ENCODE data around the gene STX1B.
"Not testable (repeated sequence)": the region's sequence is repeated elsewhere in the genome, so short reads cannot be mapped to it uniquely, and the experiment has no call there.

Gene STX1B

GRCh38 chr16:30949650-30950515 is 60.6 kb downstream of the STX1B start:
- DNase-seq: peak; percentile 25 to 27

DNA sequence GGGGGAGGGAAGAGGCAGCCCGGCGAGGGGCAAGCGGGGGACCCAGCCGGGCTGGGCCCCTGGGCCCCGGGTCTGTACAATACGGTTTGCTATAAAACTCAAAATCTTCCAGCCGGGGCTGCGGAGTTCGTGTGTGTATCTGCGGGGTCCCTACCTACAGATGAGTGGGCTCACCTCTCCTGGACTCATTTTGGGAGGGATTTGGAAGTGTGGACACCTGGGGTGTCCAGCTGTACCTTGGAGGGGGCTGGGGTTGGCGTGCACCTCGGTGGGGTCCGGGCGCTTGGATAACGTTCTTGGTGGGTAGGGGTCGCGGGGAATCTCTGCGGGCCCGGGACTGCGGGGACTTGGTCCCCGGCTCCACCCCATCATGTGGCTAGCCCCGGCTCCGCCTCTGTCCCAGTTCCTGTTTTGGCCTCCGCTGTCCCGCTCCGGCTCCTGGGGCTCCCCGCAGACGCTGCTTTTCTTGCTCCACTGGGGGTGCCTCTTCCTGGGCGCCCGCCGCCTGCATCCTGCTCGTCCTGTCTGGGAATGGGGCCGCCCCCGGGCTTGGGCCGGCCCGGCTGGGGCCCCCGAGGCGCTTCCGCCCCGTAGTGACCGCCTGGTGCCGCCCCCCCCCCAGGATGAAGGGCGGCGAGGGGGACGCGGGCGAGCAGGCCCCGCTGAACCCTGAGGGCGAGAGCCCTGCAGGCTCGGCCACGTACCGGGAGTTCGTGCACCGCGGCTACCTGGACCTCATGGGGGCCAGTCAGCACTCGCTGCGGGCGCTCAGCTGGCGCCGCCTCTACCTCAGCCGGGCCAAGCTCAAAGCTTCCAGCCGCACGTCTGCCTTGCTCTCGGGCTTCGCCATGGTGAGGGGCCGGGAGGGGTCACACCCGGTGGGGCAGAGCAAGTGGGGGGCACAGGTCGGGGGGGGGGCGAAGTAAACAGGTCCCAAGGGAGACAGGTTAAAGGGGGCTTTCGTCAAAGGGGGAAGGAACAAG is 61.5 kb downstream of the STX1B start, which contains the start of gene ORAI3:
ORAI3 (plus strand) TSS at position 402 of the 983 bp plus-strand sequence; CDS start at position 624, 222 bp downstream.
- DNase-seq: peak; percentile 46 to 58

DNA sequence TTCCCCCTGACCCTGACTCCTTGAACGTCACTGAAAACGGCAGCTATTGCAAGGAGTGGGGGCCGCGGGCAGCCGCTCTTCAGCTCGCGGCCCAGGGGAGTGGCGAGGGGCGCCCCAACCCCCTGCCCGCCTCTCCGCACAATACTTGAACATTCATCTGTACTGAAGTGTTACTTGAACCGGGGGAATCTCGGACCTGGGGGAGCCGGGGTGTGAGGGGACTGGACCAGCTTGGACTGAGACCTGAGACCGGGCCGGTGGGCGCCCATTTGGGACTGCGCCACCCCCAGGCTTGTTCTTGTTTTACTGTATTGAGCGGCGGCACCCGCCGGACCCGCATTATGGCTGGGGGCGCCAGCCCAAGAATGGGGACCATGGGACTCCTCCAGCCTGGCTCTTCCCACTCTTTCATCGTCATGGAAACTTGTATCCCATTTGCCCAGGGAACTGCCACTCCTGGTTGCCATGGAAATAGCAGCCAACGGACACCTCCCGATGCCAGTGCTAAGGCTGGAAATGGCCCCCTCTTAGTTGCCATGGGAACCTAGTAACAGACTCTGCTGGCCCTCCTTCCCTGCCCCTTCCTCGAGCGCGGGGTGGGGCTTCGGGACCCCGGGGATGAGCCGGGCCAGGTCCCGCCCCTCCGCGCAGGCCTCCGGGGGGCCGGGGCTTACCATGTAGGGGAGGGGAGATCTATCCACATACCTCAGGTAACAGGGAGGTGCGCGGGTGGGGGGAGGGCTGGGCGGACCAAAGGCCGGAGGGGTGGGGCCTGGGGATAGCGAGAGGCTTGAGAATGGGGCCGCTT is 62.4 kb downstream of the STX1B start:
- DNase-seq: peak in 1 of 2 donors; percentile 22

DNA sequence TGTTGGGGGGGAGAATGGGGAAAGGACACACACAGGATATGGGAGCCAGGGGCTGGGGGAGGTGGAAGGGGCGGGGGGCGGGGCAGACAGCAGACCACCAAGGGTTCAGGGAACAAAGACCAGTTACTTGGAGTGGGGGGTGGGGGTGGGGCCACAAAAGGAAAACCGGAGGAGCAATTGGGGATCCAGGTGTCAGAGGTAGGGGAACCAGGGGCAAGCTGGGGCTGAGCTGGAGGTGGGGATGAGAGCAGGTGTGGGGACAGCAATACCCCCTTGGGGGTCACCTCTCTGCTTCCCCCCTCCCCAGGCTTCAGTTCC is 62.9 kb downstream of the STX1B start:
- no peak for DNase-seq

DNA sequence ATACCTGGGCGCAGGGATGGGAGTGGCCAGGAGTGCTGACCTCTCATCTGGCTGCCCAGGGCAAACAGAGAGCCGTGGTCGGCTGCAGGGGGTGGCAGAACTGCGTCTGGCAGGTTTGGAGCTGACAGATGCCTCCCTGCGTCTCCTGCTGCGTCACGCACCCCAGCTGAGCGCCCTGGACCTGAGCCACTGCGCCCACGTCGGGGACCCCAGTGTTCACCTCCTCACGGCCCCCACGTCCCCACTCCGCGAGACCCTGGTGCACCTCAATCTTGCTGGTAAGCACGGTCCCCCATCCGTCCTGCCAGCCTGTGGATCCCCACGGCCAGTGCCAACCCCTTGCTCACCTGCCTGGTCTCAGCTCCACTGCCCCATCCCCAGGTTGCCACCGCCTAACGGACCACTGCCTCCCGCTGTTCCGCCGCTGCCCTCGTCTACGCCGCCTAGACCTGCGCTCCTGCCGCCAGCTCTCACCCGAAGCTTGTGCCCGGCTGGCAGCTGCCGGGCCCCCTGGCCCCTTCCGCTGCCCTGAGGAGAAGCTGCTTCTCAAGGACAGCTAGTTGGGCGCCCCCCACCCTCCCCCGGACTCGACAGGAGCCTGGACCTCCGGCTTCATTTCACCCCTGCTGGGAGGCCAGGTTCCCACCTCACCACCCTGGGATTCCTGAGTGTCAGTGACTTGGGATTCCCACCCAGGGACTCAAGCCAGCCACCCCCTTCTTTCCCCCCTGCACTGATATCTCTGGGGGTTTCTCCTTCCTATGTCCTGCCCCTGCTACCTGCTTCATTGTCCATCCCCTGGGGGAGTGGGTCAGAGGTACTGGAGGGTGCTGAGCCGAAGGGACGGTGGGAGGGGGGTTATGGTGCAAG is 63.5 kb downstream of the STX1B start:
- no peak for DNase-seq

- DNase-seq: no peak
Measured at GRCh38 chr16:30944352-30944751, 66.1 kb downstream of the STX1B start.

- DNase-seq: no peak
Measured at GRCh38 chr16:30942426-30942806, 68.0 kb downstream of the STX1B start.

DNA sequence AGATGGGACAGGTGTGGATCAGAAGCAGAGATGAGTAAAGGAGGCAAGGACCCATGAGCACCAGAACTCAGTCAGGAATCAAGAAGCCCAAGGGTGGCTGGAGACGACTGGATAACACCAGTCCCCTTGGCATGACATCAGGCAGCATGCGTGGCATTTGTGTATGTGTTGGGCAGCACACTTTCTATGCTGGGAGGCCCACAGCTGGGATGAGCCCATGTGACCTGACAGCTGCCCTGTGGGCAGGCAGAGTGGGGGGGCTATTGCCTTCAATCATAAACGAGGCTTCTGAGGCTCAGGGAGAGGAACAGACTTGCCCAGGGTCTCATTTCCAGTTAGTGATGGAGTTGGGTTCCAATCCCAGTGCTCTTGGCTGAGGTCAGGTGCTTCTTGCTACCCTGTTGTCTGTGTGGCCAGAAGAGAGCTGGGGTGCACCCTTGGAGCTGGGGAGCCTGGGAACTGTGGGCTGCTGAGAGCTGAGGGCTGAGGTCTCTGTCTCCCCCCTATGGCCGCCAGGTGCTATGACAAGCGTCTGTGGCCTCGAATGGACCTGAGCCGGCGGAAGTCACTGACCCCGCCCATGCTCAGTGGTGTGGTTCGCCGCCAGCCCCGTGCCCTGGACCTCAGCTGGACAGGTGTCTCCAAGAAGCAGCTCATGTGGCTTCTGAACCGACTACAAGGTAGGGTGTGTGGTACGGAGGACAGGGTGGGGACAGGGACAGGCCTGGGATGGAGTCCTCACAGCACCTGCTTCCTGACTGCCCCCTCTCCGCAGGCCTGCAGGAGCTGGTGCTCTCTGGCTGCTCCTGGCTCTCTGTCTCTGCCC is 68.6 kb downstream of the STX1B start:
- DNase-seq: peak; percentile 74 to 78

DNA sequence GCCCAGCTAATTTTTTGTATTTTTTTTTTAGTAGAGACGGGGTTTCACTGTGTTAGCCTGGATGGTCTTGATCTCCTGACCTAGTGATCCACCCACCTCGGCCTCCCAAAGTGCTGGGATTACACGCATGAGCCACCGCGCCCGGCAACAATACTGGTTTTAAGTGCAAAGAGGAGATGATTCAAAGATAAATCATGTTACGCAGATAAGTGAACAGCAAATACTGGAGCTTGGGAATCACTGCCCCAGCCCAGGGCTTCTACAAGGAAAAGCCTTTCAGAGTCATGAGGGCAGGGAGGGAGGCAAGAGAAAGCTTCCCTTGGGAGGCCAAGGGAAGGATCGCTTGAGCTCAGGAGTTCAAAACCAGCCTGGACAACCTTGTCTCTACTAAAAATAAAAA is 70.9 kb downstream of the STX1B start:
- DNase-seq: not testable (repeated sequence)

Data from CD4-positive, alpha-beta T cell treated with Interferon alpha-2 for 1 hour (primary cell).